ENCODE data around the gene NCAM2.

NCAM2 gene

GRCh38 chr21:21213297-21213696 lies 215.1 kb downstream of the NCAM2 start:
- Histone ChIP-seq H3K9me3 (ENCODE audit: control insufficient read depth, insufficient read depth, low read length) (no peaks in the 10 kb centered on the region), H3K4me1 (ENCODE audit: insufficient read depth, low read length) (no peaks in the 10 kb centered on the region), H3K36me3 (ENCODE audit: insufficient read depth, low read length) (no peaks in the 10 kb centered on the region), H3K9ac (ENCODE audit: low read depth, low read length) (no peak overlapping the region)

DNA sequence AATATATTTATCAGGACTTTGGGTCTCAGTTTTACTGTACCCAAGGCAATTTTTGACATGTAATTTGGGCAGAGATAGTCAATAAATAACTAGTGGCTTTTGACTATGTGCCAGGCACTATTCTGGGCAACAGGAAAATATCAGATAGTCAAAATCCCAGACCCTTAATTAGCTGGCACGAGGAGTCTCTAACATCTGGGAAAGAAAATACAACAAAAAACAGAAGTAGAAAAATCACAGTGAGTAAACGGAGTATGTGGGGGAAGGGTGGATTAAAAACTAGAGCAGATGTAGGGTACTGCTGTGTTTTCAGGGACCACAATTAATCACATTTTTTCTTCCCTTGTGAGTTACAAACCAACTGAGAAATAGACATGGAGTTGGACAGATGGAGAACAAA lies 217.8 kb downstream of the NCAM2 start:
- Histone ChIP-seq H3K36me3 (ENCODE audit: insufficient read depth, low read length) (no peaks in the 10 kb centered on the region), H3K9me3 (ENCODE audit: control insufficient read depth, insufficient read depth, low read length) (no peaks in the 10 kb centered on the region), H3K4me1 (ENCODE audit: insufficient read depth, low read length) (no peaks in the 10 kb centered on the region), H3K9ac (ENCODE audit: low read depth, low read length) (no peak overlapping the region)

DNA sequence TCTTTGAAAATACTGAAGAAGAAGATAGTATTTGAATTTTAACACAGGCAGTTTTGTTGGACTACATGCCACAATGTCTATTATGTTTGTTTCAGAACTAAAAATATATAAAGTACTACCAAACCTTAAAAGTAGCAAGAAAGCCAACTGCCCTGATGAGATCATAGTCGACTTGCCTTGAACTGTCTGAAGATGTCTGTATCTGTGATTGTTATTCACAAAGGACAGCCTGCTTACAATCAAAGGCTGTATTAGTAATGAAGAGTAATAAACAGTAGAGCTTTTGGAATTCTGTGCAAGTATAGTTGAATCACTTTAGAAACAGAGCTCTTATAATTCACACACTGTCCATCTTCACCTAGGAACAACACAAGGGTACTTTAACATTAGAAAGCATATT lies 228.3 kb downstream of the NCAM2 start:
- Histone ChIP-seq H3K9ac (ENCODE audit: low read depth, low read length) (no peak overlapping the region), H3K4me1 (ENCODE audit: insufficient read depth, low read length) (no peaks in the 10 kb centered on the region), H3K36me3 (ENCODE audit: insufficient read depth, low read length) (no peaks in the 10 kb centered on the region), H3K9me3 (ENCODE audit: control insufficient read depth, insufficient read depth, low read length) (no peaks in the 10 kb centered on the region; the same call in 1 of the 2 replicates)

GRCh38 chr21:21230672-21231071 lies 232.5 kb downstream of the NCAM2 start:
- no peaks in the 10 kb centered on the region for H3K36me3 ChIP-seq (ENCODE audit: insufficient read depth, low read length)
- H3K9me3 ChIP-seq (ENCODE audit: control insufficient read depth, insufficient read depth, low read length) = no peaks in the 10 kb centered on the region
- H3K9ac ChIP-seq (ENCODE audit: low read depth, low read length) = no peak overlapping the region
- no peaks in the 10 kb centered on the region for H3K4me1 ChIP-seq (ENCODE audit: insufficient read depth, low read length)

- Histone ChIP-seq H3K9me3 (ENCODE audit: control insufficient read depth, insufficient read depth, low read length) (no peaks in the 10 kb centered on the region), H3K4me1 (ENCODE audit: insufficient read depth, low read length) (no peaks in the 10 kb centered on the region), H3K36me3 (ENCODE audit: insufficient read depth, low read length) (no peaks in the 10 kb centered on the region), H3K9ac (ENCODE audit: low read depth, low read length) (no peak overlapping the region)
These were observed 233.7 kb downstream of the NCAM2 start for GRCh38 chr21:21231913-21232312.

- Histone ChIP-seq H3K9ac (ENCODE audit: low read depth, low read length) (no peak overlapping the region), H3K36me3 (ENCODE audit: insufficient read depth, low read length) (no peaks in the 10 kb centered on the region), H3K9me3 (ENCODE audit: control insufficient read depth, insufficient read depth, low read length) (no peaks in the 10 kb centered on the region), H3K4me1 (ENCODE audit: insufficient read depth, low read length) (no peaks in the 10 kb centered on the region)
These were observed 234.1 kb downstream of the NCAM2 start for GRCh38 chr21:21232320-21232719.

- H3K4me1 ChIP-seq (ENCODE audit: insufficient read depth, low read length) = no peaks in the 10 kb centered on the region
- H3K9ac ChIP-seq (ENCODE audit: low read depth, low read length) = no peak overlapping the region
- no peaks in the 10 kb centered on the region for H3K9me3 ChIP-seq (ENCODE audit: control insufficient read depth, insufficient read depth, low read length)
- H3K36me3 ChIP-seq (ENCODE audit: insufficient read depth, low read length) = no peaks in the 10 kb centered on the region
These were observed 234.8 kb downstream of the NCAM2 start for GRCh38 chr21:21233051-21233450.

GRCh38 chr21:21236996-21237395 lies 238.8 kb downstream of the NCAM2 start:
- H3K9ac ChIP-seq (ENCODE audit: low read depth, low read length) = no peak overlapping the region
- no peaks in the 10 kb centered on the region for H3K36me3 ChIP-seq (ENCODE audit: insufficient read depth, low read length)
- H3K9me3 ChIP-seq (ENCODE audit: control insufficient read depth, insufficient read depth, low read length) = no peaks in the 10 kb centered on the region
- H3K4me1 ChIP-seq (ENCODE audit: insufficient read depth, low read length) = no peaks in the 10 kb centered on the region

DNA sequence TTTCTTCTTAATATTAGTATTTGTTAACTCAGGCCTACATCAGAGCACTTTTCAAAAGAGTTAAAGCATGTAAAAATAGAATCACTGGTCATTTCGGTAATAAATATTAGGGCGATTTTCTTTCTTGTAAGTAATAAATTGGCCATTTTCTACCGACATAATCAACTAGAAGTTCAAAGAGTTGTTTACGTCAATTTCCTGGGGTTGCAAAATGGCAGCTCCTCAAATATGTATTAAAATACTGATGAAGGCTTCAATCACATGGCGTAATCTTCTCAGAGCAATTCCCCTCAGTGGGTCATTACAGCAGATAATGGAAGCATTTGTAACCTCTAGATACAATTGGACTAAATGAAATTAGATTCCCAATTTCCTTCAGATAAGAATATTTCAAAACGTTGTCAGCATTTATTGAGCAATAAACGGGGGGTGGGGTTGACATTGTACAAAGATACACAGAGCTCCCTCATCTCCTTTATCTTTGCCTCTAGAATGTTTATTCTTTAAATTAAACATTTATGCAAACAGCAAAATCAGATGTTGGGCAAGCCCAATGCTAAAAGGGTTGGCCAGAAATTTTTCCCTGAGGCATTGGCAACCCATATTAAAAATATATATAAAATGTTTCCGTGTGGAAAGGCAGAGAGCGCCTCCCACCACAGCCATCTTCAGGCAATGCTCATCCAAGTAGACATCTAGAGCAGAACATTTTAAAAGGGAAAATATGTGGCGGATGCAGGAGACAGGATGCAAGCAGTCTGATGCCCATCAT lies 240.6 kb downstream of the NCAM2 start:
- Histone ChIP-seq H3K4me1 (ENCODE audit: insufficient read depth, low read length) (no peaks in the 10 kb centered on the region), H3K9me3 (ENCODE audit: control insufficient read depth, insufficient read depth, low read length) (no peaks in the 10 kb centered on the region), H3K36me3 (ENCODE audit: insufficient read depth, low read length) (no peaks in the 10 kb centered on the region), H3K9ac (ENCODE audit: low read depth, low read length) (no peak overlapping the region)

GRCh38 chr21:21241391-21241790 lies 243.2 kb downstream of the NCAM2 start:
- Histone ChIP-seq H3K4me1 (ENCODE audit: insufficient read depth, low read length) (no peaks in the 10 kb centered on the region), H3K36me3 (ENCODE audit: insufficient read depth, low read length) (no peaks in the 10 kb centered on the region), H3K9me3 (ENCODE audit: control insufficient read depth, insufficient read depth, low read length) (no peaks in the 10 kb centered on the region), H3K9ac (ENCODE audit: low read depth, low read length) (no peak overlapping the region)

- H3K9ac ChIP-seq (ENCODE audit: low read depth, low read length) = no peak overlapping the region
- no peaks in the 10 kb centered on the region for H3K9me3 ChIP-seq (ENCODE audit: control insufficient read depth, insufficient read depth, low read length)
- H3K4me1 ChIP-seq (ENCODE audit: insufficient read depth, low read length) = no peaks in the 10 kb centered on the region
- H3K36me3 ChIP-seq (ENCODE audit: insufficient read depth, low read length) = no peaks in the 10 kb centered on the region
These were observed 247.8 kb downstream of the NCAM2 start for GRCh38 chr21:21246007-21246406.

DNA sequence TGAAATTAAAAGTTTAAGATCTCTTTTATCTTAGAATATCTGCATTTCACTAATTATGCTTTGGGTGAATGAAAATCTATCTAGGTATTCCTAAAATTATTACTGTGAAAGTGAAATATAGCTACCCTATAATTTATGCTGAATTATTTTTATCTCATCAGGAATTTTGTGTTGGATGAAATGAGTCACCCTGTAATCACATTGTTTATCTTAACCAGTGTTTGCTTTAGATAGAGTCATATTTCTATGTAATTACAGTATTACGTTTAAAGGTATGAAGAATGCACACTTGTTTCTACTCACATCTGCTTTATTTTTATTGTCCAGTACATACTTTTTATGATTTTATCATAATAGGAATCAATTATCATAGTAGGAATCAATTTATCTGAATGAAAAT lies 249.2 kb downstream of the NCAM2 start:
- no peaks in the 10 kb centered on the region for H3K4me1 ChIP-seq (ENCODE audit: insufficient read depth, low read length)
- H3K9me3 ChIP-seq (ENCODE audit: control insufficient read depth, insufficient read depth, low read length) = no peaks in the 10 kb centered on the region
- no peaks in the 10 kb centered on the region for H3K36me3 ChIP-seq (ENCODE audit: insufficient read depth, low read length)
- no peak overlapping the region for H3K9ac ChIP-seq (ENCODE audit: low read depth, low read length)

GRCh38 chr21:21262048-21262447 lies 263.8 kb downstream of the NCAM2 start:
- H3K9me3 ChIP-seq (ENCODE audit: control insufficient read depth, insufficient read depth, low read length) = no peaks in the 10 kb centered on the region; the same call in 1 of the 2 replicates

GRCh38 chr21:21268061-21268471 lies 269.9 kb downstream of the NCAM2 start:
- Histone ChIP-seq H3K9me3 (ENCODE audit: control insufficient read depth, insufficient read depth, low read length) (no peaks in the 10 kb centered on the region), H3K36me3 (ENCODE audit: insufficient read depth, low read length) (no peaks in the 10 kb centered on the region), H3K9ac (ENCODE audit: low read depth, low read length) (no peak overlapping the region), H3K4me1 (ENCODE audit: insufficient read depth, low read length) (no peaks in the 10 kb centered on the region)

More at GRCh38 chr21:21262048-21262447, 263.8 kb downstream of the NCAM2 start:
- no peaks in the 10 kb centered on the region for H3K4me1 ChIP-seq (ENCODE audit: insufficient read depth, low read length)
- no peaks in the 10 kb centered on the region for H3K36me3 ChIP-seq (ENCODE audit: insufficient read depth, low read length)
- H3K9ac ChIP-seq (ENCODE audit: low read depth, low read length) = no peak overlapping the region

DNA sequence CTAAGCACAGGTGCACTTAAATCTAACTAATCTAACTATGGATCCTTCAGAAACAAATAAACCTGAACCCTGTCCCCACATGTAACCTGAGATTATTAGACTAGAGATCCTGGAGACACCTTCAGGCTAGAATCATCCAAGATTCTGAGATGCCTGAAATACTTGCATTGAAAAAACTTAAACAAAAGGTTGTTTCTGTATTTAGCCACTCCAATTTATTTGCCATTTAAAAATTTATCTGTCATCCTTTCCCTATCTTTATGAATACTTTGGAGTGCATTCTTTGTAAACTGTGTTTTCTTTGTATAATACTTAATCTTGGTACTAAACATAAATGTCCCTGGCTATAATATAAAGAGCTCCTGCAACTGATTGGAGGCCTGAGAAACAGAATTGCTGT lies 270.7 kb downstream of the NCAM2 start:
- Histone ChIP-seq H3K9me3 (ENCODE audit: control insufficient read depth, insufficient read depth, low read length) (no peaks in the 10 kb centered on the region), H3K36me3 (ENCODE audit: insufficient read depth, low read length) (no peaks in the 10 kb centered on the region), H3K9ac (ENCODE audit: low read depth, low read length) (no peak overlapping the region), H3K4me1 (ENCODE audit: insufficient read depth, low read length) (no peaks in the 10 kb centered on the region)

Data from ES-I3 (cell line).